DMS153 treated with DMSO at 0.1 percent for 48 hours (cell line): Measurements from ENCODE around the gene SIPA1L3.

Experiments
- DNase-seq: peaks from one replicate; lab custom pipeline; 2025; ENCODE audit not compliant: unreplicated experiment; lab: John Stamatoyannopoulos, UW

The SIPA1L3 gene

DNA sequence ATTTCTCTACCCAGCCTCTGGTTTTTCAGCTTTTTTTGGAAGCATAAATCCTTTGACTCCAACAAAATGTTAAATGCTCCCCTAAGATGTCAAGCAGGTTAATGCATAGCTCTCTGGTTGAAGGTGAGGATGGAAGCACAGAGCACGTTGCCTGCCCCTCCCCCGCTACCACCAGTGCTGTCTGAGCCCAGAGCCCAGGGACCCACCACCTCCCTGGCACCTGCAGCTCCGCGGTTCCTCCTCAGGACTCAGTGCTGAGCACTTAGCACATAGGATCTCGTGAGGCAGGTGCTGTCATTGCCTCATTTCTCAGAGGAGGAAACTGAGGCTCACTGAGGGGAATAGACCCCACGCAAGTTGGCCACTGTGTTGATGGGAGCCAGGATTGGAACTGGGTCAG lies 268.4 kb downstream of the SIPA1L3 start:
- no peak for DNase-seq

DNA sequence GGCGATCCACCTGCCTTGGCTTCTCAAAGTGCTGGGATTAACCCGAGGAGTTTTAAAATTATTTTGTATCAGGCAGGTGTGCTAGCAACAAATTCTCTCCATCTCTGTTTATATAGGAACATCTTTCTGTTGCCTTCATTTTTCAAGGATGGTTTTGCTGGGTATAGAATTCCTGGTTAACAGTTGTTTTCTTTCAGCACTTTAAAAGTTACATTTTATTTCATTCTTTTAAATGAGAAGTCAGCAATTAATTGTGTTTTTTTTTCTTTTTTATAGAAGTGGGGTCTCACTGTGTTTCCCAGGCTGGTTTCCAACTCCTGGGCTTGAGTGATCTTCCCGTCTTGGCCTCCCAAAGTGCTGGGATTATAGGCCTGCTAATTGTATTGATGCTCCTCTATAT lies 273.1 kb downstream of the SIPA1L3 start:
- no peak for DNase-seq

DNA sequence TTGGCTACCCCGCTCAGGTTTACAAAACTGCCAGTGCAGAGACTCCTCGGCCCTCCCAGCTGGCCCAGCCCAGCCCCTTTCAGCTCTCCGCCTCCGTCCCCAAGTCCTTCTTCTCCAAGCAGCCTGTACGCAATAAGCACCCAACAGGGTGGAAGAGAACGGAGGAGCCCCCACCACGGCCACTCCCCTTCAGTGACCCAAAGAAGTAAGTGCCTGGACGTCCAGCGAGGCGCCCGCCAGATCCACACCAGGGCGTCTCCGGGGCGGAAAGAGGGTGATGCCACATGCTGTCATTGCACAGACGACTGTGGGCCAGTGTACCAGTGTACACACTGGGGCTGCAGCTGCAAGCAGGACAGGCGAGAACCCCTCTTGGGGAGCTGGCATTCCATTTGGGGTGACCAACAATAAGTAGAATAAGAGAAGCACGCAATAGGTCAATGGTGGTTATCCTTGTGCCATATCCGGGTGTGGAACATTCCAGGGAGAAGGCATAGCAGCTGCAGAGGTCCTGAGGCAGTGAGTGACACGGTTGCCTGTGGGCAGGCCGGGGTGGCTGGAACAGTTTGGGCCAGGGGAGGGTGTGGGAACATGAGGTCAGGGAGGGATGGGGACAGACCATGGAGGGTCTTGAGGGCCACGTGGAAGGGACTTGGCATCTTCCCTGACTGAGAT lies 275.7 kb downstream of the SIPA1L3 start:
- no peak for DNase-seq

DNA sequence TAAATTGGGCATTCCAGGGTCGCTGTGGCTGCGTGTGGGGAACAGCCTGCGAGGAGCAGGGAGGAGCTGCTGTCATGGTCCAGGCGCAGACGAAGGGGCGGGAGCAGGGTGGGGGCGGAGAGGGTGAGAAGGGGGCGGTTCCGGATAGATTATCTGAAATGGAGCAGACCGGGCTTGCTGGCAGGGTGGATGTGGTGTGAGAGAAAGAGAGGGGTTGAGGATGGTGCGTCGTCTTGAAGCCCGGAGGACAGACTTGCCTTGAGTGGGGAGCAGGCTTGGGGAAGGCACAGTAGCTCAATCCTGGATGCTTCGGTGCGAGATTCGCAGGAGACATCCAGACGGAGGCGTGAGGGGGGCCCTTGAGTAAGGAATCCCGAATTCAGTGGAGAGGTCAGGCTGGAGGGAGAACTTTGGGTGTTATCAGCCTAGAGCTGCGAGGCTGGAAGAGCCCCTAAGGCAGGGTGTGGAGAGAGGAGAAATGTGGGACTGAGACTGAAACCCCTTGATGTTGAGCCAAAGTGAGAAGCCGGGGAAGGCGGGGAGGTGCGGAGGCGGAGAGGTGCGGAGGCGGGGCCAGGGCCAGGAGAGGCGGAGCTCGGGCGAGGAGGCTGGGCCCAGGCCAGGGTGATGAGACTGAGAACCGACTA lies 276.4 kb downstream of the SIPA1L3 start:
- no peak for DNase-seq

DNA sequence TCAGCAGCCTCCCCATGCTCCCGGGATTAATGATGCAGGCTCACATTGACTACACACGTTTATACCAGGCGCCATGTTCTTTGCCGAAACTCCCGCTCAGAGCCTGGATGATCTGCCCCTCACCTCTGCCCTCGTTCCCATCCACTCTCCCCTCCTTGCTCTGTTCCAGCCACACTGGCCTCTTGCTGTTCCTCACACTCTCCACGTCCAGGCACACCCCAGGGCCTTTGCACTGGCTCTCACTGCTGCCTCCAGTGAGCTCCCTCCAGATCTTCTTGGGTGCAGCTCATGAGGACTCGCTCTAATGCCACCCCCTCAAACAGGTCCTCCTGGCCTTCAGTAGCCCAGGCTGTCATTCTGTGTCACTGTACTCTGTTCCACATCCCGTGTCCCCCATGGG lies 277.8 kb downstream of the SIPA1L3 start:
- DNase-seq: no peak

DNA sequence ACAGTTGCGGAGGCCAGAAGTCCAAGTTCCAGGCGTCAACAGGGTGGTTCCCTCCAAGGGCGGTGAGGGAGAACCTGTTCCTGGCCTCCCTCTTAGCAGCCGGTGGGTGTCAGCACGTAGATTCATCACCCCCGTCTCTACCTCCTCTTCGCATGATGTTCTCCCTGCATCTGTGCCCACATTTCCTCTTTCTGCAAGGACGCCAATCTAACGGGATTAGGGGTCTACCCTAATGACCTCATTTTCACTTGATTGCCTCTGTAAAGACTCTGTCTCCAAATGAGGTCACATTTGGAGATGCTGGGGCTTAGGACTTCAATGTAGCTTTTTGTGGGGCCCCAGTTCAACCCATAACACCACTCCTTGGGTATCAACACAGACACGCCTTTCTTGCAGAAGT lies 278.6 kb downstream of the SIPA1L3 start:
- DNase-seq: no peak

DNA sequence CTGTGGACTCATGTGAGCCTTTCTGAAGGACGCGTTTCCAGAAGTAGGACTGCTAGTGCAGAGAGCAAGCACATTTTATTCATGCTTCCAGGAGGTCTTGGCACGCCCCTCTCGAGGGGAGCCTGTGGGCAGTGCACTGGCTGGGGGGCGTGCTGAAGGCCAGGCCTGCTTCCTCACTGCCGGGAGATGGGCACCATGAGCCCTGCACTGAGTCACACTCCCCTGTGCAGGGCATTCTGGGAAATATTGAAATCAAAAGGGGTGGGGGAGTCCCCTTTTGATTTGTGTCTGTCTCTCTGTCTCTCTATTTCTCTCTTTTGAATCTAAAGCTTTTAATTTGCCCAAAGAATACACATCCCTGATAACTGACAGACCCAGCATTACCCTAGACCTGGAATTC lies 283.1 kb downstream of the SIPA1L3 start:
- no peak for DNase-seq

DNA sequence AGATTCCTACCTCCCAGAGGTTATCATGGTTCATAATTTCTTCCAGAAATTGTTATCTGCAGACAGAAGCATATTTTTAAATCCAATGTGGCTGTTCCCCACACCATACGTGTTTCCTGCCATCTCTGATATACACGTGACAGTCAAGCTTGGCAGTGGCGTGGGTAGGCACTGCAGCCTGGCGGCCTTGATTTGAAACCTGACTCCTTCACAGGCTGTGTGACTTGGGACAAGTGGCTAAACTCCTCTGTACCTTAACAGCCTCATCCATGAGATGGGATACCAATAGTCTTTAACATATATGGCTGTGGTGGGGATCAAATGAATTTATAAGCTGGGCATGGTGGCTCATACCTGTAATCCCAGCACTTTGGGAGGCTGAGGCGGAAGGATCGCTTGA lies 283.8 kb downstream of the SIPA1L3 start:
- no peak for DNase-seq

DNA sequence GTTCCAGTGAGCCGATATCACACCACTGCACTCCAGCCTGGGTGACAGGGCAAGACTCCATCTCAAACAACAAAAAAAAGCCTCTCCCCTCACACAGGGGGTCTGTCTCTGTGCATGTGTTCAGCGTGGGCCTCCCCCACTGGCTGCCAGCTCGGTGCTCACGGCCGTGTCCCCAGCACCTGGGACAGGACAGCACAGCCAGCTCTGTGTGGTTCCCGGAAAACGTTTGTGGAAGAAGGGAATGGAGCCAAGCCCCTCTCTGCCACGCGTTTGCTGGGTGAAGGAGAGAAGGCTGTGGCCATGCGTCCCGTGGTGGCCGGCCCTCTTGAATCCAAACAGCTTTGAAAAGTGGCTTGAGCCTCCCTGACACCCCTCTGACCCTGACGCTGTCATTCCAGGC lies 284.7 kb downstream of the SIPA1L3 start:
- DNase-seq: no peak

DNA sequence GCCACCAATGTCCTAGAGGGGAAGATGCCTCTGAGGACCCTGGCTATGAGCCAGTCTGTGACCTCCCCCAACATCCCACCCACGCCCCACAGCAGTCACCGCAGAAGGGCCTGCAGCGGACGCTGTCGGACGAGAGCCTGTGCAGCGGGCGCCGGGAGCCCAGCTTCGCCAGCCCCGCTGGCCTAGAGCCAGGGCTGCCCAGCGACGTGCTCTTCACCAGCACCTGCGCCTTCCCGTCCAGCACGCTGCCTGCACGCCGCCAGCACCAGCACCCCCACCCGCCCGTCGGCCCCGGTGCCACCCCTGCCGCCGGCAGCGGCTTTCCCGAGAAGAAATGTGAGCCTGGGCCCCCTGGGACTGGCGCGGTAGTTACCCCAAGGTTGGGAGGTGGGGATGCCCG lies 286.4 kb downstream of the SIPA1L3 start:
- DNase-seq: peak; percentile 62

DNA sequence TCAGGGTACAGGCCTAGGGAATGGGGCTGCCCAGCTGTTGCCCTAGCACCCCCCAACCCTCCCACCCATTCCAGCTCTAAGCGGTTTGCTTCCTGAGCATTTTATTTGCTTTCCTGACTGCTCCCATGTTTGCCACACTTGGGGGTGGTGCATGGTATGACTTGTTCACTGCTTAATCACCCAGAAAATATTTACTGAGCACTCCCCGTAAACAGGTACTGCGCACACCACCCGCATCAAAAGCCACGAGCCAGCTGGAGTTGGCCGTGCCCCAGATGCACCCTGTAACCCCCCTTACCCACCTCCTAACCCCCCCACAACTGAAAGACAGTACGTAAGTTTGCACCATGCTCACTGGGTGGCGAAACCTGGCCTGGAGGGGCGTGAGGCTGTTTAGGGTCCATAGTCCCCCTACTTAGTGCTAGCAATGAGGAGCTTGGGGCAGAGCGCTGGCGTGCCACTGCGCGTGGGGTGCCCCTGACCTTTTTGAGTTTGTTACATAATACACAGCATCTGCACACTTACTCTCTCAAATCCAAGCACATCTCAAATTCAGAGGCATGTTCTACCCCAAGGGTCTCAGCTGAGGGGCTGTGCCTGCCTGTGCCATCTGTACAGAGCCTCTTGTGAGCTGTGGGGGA lies 287.2 kb downstream of the SIPA1L3 start:
- no peak for DNase-seq

DNA sequence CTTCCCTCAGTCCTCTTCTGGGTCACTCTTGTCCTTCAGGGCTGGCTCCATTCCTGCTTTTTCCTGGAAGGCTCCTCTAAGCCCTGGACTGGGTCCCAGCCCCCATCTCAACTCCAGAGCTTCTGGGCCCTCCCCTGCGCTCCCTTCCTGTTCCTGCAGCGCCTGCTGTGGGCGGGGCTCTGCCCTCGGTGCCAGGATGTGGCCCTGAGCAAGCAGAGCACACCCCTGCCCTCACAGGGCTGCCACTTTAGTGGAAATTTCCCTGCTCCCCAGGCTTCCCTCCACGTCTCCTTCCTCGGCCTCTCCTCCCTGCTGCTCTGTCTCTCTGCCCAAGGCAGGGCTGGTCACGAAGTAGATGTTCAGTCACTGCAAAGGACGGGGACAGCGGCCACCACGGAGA lies 288.2 kb downstream of the SIPA1L3 start:
- DNase-seq: no peak

DNA sequence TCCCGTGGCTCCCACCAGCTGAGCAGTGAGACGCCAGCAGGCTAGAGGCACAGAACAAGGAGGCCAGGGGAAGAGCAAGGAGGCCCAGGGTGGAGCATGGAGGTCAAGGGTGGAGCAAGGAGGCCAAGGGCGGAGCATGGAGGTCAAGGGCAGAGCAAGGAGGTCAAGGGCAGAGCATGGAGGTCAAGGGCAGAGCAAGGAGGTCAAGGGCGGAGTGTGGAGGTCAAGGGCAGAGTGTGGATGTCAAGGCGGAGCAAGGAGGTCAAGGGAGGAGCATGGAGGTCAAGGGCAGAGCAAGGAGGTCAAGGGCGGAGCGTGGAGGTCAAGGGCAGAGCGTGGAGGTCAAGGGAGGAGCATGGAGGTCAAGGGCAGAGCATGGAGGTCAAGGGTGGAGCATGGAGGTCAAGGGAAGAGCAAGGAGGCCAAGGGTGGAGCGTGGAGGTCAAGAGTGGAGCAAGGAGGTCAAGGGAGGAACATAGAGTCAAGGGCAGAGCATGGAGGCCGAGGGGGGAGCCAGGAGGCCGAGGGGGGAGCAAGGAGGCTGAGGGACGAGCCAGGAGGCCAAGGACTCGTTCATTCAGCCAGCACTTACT lies 289.3 kb downstream of the SIPA1L3 start:
- DNase-seq: no peak

DNA sequence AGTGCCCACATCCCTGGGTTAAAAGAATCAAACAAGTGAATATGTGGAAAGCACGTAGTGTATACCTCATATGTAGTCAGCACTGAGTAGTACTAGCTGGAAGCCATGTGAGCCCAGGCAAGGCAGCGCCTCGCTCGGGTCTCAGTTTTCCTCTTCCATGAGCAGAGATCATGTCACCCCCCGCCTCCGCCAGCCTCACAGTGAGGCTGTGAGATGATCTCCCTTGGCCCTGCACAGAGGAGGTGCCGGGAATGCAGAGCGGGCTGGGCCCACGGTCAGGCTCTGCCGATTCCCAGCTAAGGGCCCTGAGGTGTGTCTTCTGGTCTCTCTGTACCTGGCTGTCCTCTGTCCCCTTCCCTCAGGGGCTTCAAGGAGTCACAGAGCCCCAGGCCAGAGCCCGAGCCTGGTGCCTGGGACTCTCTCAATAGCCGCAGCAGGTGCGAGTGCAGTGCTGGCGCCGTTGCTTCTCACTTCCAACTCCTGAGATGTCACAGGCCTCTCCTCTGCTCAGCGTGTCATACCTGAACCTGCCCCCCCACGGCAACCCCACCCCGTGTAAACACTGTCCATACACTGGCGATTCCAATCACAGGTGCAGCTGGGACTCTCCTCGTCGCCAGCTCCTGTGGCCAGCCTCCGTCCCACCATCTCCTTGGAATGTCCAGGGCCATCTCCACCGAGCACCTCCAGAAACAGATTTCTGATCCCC lies 290.1 kb downstream of the SIPA1L3 start:
- DNase-seq: no peak

DNA sequence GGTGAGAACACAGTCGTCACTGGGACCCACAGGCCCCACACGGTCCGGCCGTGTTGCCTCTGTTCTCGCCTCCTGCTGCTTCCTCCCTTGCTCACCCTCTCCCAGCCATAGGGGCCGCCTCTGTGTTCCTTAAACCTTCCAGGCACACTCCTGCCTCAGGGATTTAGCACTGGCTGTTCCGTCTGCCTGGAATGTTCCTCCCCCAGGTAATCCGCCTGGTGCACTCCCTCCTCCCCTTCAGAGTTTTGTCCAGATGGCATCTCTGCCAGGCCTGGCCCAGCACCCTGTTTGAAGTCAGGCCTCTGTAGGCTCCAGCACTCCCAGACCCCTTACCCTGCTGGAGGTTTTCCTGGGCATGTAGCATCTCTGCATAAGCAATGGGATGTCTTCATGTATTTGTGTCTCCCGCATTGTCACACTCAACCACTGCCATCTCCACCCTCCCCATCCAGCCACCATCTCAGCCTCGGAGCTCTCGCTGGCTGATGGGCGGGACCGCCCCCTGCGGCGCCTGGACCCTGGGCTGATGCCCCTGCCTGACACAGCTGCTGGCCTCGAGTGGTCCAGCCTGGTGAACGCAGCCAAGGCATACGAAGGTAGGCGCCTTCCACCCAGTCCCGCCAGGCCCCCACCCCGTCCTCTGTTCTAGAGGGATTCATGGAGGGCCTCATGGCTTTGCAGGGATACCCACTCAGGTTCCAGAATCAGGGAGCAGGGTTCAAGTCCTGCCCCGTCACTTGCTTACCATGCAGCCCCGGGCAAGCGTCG lies 291.1 kb downstream of the SIPA1L3 start:
- DNase-seq: no peak

DNA sequence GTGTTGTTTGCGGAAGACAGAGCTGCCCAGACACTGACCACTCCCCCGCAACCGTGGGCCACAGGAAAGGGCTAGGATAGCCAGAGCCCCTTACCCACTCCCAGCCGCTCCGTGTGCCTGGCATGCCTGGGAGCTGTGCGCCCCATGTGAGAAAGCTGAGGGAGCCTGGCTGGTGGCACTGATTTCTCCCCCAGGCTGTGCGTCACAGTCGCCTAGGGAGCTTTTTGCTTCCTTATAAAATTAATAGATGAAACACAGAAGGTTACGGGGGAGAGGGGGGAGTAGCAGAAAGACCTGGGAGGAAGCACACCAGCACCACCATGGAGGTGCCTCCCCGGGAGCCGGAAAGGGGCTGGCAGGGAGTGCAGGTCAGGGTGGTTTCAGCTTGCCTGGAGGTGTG lies 292.3 kb downstream of the SIPA1L3 start:
- DNase-seq: no peak

DNA sequence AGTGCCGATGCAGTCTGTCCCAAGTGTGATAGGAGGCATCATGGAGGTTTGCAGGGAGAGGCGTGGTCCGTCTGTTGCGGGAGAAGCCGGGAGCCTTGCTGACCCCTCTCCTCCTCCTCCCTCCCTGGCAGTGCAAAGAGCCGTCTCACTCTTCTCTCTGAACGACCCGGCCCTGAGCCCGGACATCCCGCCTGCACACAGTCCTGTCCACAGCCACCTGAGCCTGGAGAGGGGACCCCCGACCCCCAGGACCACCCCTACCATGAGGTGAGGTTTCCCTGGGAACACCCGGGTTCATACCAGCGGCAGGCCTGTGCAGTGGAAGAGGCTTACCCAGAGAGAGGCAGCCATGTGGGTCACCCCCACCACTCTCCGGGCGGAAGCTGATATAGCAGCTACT lies 294.7 kb downstream of the SIPA1L3 start:
- no peak for DNase-seq

DNA sequence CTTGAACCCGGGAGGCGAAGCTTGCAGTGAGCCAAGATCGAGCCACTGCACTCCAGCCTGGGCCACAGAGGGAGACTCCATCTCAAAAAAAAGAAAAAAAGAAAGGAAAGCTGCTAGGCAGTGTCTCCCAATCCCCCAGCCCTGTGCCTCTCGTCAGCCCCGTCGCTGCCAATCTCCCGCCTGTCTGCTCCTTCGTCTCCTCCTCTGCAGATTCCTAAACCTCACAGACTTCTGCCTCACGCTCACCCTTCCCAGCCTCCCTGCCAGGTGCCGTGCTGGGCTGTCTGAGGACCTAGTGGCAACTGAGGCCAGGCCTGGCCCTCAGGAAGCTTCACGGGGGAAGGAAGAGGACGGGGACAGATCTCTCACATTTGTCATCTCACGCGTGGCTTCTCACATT lies 295.5 kb downstream of the SIPA1L3 start:
- no peak for DNase-seq

DNA sequence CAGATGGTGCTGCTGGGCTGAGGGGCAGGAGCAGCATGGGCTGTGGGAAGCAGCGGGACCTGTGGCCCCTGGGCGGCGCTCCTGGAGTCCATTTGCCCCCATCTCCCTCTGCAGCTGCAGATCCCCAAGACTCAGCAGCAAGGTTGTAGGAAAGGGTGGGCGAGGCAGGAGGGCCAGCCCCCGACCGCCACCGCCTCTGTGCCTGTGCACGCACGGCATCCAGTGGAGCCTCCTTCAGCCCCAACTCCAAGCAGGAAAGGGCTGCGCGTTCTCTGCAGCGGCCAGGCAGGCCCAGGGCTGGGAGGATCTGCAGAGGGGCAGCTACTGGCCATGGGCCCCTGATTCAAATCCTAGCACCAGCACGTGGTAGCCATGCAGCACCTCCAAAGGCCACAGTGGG lies 296.2 kb downstream of the SIPA1L3 start:
- no peak for DNase-seq

DNA sequence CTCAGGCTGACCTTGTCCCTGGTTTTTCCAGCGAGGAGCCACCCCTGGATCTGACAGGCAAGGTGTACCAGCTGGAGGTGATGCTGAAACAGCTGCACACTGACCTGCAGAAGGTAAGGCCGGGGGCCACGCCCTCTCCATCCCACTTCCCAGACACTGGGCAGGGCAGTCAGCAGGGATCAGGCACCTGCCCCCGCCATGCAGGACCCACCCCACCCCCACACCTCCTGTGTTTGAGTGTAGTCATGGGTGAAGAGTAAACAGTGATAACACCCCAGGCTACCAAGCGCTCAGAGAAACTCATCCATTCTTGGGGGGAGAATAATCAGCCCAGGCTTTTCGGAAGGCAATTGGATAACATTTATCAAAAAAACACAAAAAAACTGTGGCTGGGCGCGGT lies 297.1 kb downstream of the SIPA1L3 start:
- peak; percentile 63 for DNase-seq

DNA sequence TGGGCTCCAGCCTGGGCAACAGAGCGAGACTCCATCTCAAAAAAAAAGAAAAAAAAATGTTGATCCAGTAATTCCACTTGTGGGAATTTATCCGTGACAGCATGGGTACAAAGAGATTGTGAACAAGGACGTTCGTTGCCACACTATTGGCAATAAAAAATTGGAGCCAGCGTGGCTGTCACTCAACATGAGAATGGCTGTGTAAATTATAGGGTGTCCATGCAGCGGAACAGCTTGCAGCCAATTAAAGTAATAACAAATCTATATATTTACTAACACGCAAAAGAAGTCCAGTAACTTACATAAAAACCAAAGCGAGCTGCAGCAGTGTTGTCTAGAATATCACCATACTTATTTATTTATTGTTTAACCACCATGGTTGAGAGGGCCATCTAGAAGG lies 297.7 kb downstream of the SIPA1L3 start:
- no peak for DNase-seq
